NCI-H1105 (cell line): ENCODE results near the gene TP53I3.
A peak's percentile ranks its signal among the peaks of the same experiment; 100 is the strongest.
"Not testable (repeated sequence)": the region's sequence is repeated elsewhere in the genome, so short reads cannot be mapped to it uniquely, and the experiment has no call there.

Source experiments
- DNase-seq: peaks from one replicate; lab custom pipeline; 2025; lab: John Stamatoyannopoulos, UW

Gene TP53I3

DNA sequence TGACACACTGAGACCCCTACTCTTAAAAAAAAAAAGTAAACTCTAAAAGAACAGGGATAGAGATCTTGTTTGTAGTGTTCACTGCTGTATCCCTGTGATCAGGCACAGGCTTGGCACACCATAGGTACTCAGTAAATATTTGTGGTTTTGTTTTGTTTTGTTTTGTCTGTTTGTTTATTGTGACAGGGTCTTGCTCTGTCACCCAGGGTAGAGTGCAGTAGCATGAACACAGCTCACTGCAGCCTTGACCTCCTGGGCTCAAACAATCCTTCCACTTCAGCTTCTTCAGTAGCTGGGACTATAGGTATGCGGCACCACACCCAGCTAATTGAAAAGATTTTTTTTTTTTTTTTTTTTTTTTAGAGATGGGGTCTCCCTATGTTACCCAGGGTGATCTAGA lies 31.7 kb downstream of the TP53I3 start:
- DNase-seq: no peak

DNA sequence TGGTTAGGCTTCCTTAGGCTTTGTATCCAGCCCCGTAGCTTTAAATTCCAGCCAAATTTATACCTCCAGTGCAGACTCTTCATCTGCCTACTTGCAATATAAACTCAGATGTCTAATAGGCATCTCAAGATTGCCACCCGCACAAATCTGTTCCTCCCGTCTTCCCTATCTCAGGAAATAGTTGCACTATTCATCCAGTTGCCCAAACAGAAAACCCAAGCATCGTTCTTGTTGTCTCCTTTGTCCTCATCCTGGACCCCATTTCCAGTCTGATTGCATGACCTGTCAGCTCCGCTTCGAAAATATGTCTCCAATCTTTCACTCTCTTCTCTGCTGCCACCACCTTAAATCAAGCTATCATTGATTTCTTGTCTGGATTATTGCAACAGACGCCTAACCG lies 32.8 kb downstream of the TP53I3 start:
- DNase-seq: no peak

DNA sequence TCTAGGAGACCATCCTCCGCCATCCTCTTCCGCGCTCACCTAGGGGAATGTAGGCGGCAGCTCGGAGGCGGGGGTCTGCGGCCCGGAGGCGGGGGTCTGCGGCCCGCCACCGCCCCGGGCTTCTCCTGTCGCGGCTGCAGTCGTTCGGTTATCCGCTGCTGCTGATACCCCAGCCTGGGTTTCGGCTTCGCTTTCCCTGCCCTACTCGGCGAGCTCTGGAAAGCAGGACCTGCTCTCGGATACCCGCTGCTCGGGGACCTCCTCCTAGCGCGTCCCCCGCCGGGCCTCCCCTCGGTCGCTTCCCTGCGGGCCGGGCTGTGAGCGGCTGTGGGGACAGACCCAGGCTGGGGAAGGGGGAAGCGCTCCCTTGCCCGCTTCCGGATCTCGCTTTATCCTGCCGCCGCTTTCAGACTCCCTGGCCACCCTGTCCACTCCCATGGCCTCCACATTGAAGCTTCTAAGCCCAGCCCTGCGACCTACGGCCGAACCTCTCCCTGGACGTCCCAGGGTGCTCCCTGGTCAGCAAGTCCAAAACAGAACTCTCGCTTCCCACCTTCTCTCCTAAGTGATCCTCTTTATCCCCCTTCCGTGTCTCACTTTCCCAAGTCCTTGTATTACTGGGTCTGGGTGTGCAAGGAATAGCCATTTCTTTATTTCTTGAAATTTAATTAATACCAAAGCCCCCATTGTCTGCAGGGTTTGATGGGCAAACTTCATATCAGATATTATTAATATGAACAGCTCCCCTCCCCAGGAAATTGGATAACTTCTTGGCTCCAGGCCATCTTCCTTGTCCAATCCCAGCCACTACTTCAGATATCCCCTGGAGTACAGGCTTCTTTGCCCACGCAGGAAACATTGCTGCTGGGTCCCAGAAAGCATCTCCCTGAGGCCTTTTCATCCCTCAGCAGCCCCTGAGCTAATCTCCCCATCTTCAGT lies 34.3 kb downstream of the TP53I3 start:
- no peak for DNase-seq

DNA sequence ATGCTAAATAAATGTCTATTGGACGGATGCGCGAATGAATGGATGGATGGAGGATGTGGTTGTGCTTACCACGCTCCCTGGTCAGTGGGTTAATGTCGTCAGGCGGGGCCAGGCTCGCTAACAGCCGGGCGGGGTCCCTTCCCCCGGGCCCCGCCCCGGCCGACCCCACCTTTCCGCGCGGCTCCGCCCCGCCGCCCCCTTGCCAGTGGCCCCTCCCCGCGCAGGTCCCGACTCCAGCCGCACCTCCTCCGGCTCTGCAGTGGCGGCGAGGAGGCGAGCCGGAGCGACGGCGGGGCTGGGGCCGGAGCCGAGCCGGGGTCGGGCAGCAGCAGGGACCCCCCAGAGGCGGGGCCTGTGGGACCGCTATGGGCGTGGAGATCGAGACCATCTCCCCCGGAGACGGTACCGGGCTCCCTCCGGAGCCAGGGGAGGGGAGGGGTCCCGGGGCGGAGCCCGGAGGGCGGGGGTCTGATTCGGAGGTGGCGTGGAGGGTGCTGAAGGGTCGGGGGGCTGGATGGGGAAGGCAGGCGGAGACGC lies 35.1 kb downstream of the TP53I3 start, which contains the start of gene FKBP1B:
FKBP1B (plus strand) TSS at position 257 of the 537 bp plus-strand sequence; CDS start at position 366, 109 bp downstream.
- DNase-seq: peak; percentile 45

DNA sequence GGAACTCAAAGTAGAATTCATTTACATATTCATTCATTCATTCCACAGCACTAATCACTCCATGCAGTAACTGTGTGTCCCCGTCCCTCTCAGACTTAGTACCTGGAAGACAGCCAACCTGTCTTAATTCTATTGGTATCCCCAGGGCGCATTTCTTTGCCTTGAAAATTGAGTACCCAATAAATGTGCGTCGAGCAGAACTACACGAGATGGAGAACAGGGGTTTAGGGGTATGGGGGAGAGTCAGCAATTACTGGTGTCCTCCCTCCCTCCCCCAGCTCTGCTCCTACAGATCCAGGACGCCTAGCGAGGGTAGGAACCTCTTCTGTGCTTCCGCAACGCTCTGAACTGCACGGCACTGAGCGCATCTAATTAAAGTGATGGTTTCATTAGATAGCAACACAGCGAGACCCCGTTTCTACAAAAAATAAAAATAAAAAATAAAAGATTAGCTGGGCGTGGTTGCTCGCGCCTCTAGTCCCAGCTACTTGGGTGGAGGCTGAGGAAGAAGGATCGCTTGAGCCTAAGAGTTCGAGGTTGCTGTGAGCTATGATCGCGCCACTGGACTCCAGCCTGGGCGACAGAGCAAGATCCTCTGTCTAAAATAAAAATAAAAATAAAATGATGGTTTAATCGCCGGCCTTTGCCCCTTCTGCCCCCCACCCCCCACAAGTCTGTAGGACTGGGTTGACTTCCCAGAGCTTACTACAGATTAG lies 35.7 kb downstream of the TP53I3 start:
- DNase-seq: peak; percentile 17

DNA sequence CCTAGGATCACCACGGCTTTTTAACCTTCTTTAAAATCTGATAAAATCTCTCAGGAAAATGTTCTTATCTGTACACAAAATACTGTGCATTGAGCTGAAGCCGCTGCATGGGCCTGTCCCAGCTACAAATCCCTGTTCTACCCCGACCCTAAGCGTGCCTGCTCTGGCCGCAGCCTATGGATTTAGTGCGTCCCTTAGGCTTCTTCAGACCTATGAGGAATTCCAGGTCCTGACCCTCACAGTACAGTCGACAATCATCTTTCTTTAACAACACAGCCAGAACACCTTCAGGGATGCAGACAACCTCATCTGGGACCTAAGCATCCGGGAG lies 37.0 kb downstream of the TP53I3 start:
- no peak for DNase-seq

DNA sequence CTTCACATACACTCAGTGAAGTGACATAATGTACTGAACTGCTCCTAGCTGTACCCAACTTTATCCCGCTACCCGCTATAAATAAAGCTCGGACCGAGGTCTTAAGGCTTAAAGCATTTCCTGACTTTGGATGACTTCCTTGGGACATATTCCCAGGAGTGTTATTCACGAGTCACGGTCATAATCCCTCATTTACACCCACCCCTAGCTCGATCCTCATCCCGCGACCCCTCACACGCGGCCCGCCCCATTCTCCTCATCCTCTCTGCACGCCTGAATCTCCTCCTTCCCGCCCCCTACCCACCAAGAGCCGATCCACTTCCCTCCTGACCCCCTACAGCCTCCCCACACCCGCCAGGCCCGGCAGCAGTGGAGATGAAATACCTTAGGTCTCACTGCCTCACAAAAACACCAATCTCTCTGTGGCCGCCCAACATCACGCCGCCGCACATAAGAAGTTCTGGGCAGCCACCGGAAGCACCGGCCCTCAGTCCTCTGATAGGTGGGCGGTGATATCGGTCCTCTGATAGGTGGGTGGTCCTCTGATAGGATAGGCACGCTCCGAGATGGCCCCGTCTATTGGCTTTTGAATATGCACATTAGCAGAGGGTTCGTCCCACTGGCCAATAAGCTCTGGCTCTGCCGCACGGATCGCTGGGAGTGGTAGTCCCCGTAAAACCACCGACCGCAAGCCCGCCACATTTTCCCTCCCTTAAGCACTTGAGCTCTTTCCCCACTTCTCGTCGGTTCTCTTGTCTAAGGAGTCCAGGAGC lies 37.5 kb downstream of the TP53I3 start, which contains the start of gene WDCP:
WDCP (minus strand) TSS at position 462 of the 773 bp plus-strand sequence. CDS start 7,897 bp downstream, outside the sequence.
- DNase-seq: peak; percentile 94

DNA sequence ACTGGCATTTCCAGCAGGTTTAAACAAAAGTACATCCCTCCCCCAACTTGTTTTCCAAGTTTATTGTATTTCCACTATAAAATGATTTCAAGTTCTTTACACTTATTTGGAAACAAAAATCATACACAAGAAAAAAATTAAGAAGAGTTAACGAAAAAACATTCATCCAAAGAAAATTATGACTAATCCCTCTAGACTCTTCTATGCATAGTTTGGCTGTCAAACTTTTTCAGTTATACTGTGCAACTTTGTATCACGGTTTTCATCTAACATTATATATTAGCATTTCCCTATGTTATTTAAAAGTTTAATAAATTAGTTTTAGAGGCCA lies 38.1 kb downstream of the TP53I3 start:
- no peak for DNase-seq

DNA sequence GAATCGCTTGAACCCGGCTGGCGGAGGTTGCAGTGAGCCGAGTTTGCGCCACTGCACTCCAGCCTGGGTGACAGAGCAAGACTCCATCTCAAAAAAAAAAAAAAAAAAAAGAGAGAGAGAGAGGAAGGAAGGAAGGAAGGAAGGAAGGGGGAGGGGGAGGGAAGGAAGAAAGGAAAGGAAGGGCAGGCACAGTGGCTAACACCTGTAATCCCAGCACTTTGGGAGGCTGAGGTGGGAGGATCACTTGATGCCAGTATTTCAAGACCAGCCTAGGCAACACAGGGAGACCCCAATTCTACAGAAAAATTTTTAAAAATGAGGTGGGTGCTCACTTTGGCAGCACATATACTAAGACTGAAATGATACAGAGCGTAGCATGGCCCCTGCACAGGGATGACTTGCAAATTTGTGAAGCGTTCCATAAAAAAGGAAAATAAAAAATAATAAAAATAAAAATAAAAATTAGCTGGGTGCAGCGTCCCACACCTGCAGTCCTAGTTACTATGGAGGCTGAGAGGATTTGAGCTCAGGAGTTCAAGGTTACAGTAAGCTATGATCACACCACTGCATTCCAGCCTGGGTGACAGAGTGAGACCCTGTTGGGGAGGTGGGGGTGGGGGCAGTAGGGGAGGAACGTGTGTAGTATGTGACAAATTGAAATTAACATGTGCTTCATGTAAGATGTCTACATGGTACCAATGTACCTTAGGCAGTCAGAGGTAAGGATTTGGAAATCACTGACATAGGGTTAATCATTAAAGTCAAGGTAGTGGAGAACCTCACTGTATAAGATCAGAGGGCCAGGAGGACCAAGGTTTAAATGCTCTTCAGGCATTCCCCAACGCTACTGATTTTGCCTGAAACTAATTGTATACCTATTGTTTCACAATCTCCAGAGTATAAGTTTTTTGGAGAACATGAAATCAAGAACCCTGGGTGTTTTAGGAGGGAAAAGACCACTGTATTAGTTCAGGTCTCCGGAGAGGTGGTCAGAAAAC lies 38.8 kb downstream of the TP53I3 start:
- DNase-seq: no peak

DNA sequence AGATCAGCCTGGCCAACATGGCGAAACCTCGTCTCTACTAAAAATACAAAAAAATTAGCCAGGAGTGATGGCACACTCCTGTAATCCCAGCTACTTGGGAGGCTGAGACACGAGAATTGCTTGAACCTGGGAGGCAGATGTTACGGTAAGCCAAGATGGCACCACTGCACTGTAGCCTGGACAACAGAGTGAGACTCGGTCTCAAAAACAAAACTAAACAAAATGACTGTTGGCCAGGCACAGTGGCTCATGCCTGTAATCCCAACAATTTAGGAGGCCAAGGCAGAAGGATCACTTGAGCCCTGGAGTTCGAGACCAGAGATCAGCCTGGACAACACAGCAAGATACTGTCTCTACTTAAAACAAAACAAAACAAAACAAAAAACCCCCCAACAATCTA lies 41.5 kb downstream of the TP53I3 start:
- DNase-seq: not testable (repeated sequence)

DNA sequence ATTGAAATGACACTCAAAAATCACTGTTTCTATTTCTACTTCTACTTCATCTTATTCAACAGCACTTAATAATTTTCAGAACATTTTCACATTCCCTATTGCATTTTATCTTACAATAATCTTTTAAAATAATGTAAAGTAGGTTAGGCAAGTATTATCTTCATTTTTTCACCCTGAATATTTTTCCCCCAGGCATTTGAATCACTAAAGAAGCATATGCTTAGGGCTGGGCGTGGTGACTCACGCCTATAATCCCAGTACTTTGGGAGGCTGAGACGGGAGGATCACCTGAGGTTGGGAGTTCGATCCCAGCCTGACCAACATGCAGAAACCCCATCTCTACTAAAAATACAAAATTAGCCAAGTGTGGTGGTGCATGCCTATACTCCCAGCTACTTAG lies 44.1 kb downstream of the TP53I3 start:
- no peak for DNase-seq

DNA sequence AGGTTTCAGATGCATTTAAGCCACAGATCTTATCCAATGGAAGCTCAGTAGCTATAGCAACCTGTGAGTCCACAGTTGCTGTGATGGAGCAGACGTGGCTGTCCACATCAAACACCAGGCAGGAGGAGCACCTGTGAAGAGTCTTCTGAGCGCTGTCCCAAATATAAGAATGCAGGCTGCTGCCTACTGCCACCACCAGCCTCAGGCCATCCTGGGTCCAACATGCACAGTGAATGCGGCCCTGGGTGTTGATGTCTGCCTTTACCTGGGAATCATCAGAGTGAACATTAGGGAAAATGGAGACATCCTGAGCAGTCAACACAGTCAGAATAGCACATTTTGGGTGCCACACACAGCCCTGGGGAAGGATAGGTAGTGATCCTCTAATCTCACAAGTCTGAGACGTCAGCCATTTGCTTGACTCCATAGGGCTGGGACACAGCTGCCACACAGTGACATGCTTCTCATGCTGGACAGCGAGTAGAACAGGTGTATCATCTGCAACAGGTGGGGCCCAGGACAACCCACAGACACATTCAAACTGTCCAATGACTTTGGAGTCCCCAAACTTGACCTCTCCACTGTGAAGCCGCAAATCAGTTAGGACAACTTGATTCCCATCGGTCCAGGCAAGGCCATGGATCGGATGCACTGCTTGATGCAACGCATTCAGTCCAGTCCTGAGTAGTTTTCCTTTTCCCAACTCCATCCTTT lies 45.7 kb downstream of the TP53I3 start:
- DNase-seq: no peak
